ENCODE results near the gene RPS21.

The RPS21 gene

GRCh38 chr20:62426699-62427131, 39.8 kb downstream of the RPS21 start:
- no peak for DNase-seq
- no peak for TF ChIP-seq GATA1 (IDR thresholded peaks at IDR 0.05; ENCODE audit: low read depth, low read length)
- no peak for TF ChIP-seq POLR2A (IDR thresholded peaks at IDR 0.05; ENCODE audit: low read length)

GRCh38 chr20:62427172-62428001, 40.5 kb downstream of the RPS21 start, which contains the start of gene RBBP8NL:
Gene RBBP8NL, minus strand, starts transcription at chr20:62427539. Its CDS starts 7,892 bp downstream, at chr20:62419647.
- TF ChIP-seq POLR2A (IDR thresholded peaks at IDR 0.05; ENCODE audit: low read length) (no peak), GATA1 (IDR thresholded peaks at IDR 0.05; ENCODE audit: low read depth, low read length) (no peak)
- DNase-seq = no peak

- TF ChIP-seq POLR2A (IDR thresholded peaks at IDR 0.05; ENCODE audit: low read length) (no peak), GATA1 (IDR thresholded peaks at IDR 0.05; ENCODE audit: low read depth, low read length) (no peak)
- DNase-seq = no peak
Observed at GRCh38 chr20:62428002-62428372, 41.1 kb downstream of the RPS21 start.

- no peak for DNase-seq
- no peak for TF ChIP-seq GATA1 (IDR thresholded peaks at IDR 0.05; ENCODE audit: low read depth, low read length)
- no peak for TF ChIP-seq POLR2A (IDR thresholded peaks at IDR 0.05; ENCODE audit: low read length)
Observed at GRCh38 chr20:62428396-62429295, 41.7 kb downstream of the RPS21 start.

GRCh38 chr20:62429455-62430310, 42.8 kb downstream of the RPS21 start:
- no peak for DNase-seq
- TF ChIP-seq GATA1 (IDR thresholded peaks at IDR 0.05; ENCODE audit: low read depth, low read length) (no peak), POLR2A (IDR thresholded peaks at IDR 0.05; ENCODE audit: low read length) (no peak)

GRCh38 chr20:62430311-62430853, 43.5 kb downstream of the RPS21 start:
- TF ChIP-seq POLR2A (IDR thresholded peaks at IDR 0.05; ENCODE audit: low read length) (no peak), GATA1 (IDR thresholded peaks at IDR 0.05; ENCODE audit: low read depth, low read length) (no peak)
- DNase-seq = no peak

GRCh38 chr20:62430866-62431447, 44.1 kb downstream of the RPS21 start:
- no peak for DNase-seq
- TF ChIP-seq POLR2A (IDR thresholded peaks at IDR 0.05; ENCODE audit: low read length) (no peak), GATA1 (IDR thresholded peaks at IDR 0.05; ENCODE audit: low read depth, low read length) (no peak)

- no peak for DNase-seq
- TF ChIP-seq POLR2A (IDR thresholded peaks at IDR 0.05; ENCODE audit: low read length) (no peak), GATA1 (IDR thresholded peaks at IDR 0.05; ENCODE audit: low read depth, low read length) (no peak)
Observed at GRCh38 chr20:62433658-62434497, 47.0 kb downstream of the RPS21 start.

- TF ChIP-seq POLR2A (IDR thresholded peaks at IDR 0.05; ENCODE audit: low read length) (no peak), GATA1 (IDR thresholded peaks at IDR 0.05; ENCODE audit: low read depth, low read length) (no peak)
- no peak for DNase-seq
Observed at GRCh38 chr20:62436692-62437091, 49.8 kb downstream of the RPS21 start.

GRCh38 chr20:62437496-62437895, 50.6 kb downstream of the RPS21 start:
- DNase-seq = no peak
- TF ChIP-seq POLR2A (IDR thresholded peaks at IDR 0.05; ENCODE audit: low read length) (no peak), GATA1 (IDR thresholded peaks at IDR 0.05; ENCODE audit: low read depth, low read length) (no peak)

GRCh38 chr20:62437927-62438326, 51.0 kb downstream of the RPS21 start:
- no peak for DNase-seq
- no peak for TF ChIP-seq POLR2A (IDR thresholded peaks at IDR 0.05; ENCODE audit: low read length)
- no peak for TF ChIP-seq GATA1 (IDR thresholded peaks at IDR 0.05; ENCODE audit: low read depth, low read length)
